DMS79 (cell line): ENCODE data around the gene TNP1.

ENCODE experiments used
- DNase-seq: peaks from one replicate; lab custom pipeline; 2025; lab: John Stamatoyannopoulos, UW

Gene TNP1, protein sequence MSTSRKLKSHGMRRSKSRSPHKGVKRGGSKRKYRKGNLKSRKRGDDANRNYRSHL

GRCh38 chr2:216859944-216860343 lies at the start of gene TNP1:
Gene TNP1, minus strand, starts transcription at chr2:216860064. Its CDS starts 30 bp downstream, at chr2:216860034.
- DNase-seq: no peak

GRCh38 chr2:216908300-216908699 lies 48.4 kb upstream of the TNP1 start:
- no peak for DNase-seq

DNA sequence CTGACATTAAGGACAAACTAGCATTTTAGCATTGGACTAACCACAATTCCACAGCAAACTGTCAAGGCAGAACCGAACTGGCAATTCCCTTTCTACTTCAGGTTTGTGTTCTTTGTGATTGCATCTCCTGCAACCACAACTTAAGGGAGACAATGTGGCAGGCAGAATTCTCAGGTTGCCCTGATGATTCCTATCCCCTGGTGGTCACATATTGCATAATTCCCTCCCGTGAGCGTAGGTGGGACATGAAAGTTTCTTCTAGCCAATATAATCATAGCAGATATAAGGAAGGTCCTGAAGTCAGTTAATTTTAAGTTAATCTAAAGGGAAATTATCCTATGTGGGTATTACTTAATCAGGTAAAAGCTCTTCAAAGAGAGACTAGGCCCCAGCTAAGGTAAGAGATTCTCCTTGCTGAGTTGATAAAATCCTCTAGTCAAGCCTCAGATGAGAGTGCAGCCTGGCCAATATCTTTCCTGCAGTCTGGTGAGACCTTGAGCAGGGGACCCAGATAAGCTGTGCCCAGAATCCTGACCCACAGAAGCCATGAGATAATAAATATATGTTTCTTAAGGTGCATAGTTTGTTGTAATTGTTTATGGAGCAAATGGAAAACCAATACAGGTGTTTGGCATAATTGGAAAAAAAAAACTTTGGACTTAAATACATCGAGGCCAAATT lies 45.9 kb upstream of the TNP1 start:
- DNase-seq: no peak

DNA sequence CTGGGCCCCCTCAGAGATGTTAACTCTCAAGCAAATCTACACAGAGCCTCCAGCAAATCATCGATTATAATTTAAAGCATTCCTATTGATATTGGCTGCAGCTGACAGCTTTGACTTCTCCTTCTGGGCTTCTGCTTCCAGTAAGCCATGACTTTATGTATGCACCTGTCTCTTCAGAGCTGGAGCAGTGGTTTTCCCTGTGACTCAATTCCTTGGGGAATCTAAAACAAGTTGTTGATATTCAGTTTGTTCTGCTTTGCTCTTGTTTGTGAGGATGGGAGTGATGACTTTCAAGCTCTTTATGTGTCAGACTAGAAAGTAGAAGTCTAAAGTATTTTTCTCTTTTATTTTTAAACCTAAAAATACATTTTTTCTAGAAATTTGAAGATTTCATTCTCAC lies 45.1 kb upstream of the TNP1 start:
- DNase-seq: no peak

- DNase-seq: no peak
Measured at GRCh38 chr2:216904554-216904953, 44.7 kb upstream of the TNP1 start.

GRCh38 chr2:216903470-216903869 lies 43.6 kb upstream of the TNP1 start:
- DNase-seq: no peak

DNA sequence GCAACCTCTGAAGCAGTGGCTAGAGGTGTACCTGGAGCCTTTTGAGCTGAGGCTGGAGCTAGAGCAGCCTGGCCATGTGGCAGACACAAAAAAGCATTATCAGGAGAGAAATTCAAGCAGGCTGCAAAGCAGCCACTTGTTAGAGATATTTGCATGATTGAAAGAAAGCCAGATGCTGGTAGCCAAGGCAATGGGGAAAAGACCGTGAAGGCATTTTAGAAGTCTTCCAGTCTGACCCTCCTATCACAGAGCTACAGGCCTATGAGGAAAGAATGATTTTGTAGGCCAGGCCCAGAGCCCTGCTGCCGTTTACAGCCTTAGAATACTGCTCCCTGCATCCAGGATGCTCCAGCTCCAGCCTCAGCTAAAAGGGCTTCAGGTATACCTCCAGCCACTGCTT lies 41.4 kb upstream of the TNP1 start:
- no peak for DNase-seq

DNA sequence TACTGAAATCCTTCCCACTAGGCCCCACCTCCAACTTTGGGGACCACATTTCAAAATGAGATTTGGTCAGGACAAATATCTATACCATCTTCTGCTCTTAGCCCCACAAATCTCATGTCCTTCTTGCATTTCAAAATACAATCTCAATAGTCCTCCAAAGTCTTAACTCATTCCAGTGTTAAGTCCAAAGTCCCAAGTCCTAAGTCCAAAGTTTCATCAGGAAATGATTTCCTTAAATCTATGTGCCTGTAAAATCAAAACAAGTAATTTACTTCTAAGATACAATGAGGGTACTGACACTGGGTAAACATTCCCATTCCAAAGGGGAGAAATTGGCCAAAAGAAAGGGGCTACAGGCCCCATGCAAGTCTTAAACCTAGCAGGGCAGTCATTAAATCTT lies 40.5 kb upstream of the TNP1 start:
- DNase-seq: no peak

DNA sequence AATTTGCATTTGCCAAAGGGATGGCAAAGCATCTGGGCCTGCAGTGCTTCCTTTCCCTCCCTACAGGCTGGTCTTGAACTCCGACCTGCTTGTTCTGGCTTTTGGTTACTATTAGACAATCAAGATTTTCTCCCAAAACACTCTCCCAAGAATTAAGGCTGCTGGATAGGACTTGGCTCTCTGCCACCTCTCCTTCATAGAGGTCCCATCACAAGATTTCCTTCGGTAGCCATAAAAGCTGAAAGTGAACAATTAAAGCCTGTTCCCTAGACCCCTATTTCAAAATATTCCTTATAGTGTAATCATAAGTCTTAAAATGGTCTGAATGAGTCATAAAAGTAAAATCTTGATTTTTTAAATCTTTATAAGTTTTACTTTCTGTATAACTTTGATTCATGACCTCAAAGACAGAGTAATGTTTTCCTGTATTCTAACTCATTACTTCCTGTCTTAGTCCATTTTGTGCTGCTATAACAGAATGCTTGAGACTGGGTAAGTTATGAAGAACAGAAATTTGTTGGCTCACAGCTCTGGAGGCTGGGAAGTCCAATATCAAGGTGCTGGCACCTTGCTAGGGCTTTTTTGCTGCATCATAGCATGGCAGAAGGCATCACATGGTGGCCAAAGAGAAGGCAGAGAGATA lies 37.8 kb upstream of the TNP1 start:
- no peak for DNase-seq

- no peak for DNase-seq
Measured at GRCh38 chr2:216890138-216890537, 30.3 kb upstream of the TNP1 start.

GRCh38 chr2:216888887-216889622 lies 29.2 kb upstream of the TNP1 start:
- no peak for DNase-seq

DNA sequence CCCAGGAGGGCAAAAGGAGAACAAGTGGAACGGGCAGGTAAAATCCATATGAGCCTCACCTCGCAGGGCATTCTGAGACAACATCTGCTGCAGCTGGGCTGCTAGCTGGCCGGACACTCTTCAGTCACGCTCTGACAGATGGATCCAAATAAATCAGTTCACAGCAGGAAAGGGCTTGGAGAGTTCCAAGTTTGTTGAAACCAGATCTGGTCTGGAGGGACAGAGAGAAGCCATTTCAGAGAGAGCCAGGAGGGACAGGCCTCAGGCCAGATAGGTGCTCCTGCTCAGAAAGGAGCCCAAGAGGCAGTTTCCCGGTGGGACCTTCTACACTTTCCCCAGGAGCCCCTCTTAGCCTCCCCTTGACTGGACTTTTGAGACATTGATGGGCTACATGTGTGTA lies 28.2 kb upstream of the TNP1 start:
- DNase-seq: no peak

DNA sequence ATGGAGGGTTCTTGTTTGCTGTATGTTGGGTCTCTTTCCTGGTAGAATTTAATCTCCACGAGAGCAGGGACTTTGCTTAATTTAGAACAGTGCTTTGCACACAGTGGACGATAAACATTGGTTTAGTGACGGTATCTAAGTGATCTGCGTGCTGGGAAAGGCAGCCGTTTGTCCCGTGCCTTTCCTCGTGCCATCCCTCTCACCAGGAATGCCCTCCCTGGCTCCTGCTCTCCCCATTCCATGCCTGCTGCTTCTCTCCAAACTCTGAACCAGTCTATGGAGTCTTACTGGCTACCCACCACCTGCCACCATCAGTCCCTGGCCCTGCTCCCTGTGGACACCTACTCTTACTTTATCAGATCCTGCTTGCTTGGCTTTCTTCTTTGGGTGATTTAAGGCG lies 27.3 kb upstream of the TNP1 start:
- DNase-seq: no peak

- DNase-seq: no peak
Measured at GRCh38 chr2:216885117-216885553, 25.3 kb upstream of the TNP1 start.

DNA sequence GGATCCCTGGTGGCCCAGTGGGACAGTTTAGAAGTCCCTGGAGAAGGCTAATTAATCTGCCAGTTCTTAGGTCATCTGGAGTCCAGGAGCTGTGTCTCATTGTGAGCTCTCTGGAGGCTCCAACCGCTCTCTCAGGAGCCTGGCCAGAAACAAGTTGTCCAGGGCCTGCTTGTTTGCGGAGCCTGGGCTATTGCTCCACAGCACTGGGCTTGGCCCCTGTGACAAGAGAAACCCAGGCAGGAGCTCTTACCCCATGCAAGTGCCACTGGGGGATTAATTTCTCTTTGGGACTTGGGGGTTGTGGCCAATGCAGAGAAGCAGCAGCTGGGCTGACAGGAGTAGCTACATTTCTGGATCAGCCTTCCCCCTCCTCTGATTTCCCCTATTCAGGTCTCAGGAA lies 24.5 kb upstream of the TNP1 start:
- no peak for DNase-seq

GRCh38 chr2:216882876-216883275 lies 23.0 kb upstream of the TNP1 start:
- DNase-seq: no peak

DNA sequence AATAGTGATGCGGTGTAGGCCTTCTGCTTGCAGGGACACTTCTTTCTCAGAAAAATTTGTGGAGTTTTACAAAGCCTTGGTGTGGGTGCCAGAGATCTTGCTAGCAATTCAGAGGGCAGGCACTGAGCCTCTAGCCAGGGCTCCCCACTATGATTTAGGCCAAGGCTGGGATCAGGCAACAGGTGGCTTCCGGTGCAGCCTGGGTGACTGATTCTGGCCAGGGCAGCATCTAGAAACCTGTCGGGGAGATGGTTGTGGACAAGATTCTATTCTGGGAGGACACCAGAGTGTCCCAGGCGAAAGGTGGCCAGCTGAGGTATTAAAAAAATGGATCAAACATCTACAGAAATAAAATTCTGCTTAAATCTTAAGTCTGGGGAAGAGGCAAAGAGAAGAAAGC lies 21.5 kb upstream of the TNP1 start:
- no peak for DNase-seq

DNA sequence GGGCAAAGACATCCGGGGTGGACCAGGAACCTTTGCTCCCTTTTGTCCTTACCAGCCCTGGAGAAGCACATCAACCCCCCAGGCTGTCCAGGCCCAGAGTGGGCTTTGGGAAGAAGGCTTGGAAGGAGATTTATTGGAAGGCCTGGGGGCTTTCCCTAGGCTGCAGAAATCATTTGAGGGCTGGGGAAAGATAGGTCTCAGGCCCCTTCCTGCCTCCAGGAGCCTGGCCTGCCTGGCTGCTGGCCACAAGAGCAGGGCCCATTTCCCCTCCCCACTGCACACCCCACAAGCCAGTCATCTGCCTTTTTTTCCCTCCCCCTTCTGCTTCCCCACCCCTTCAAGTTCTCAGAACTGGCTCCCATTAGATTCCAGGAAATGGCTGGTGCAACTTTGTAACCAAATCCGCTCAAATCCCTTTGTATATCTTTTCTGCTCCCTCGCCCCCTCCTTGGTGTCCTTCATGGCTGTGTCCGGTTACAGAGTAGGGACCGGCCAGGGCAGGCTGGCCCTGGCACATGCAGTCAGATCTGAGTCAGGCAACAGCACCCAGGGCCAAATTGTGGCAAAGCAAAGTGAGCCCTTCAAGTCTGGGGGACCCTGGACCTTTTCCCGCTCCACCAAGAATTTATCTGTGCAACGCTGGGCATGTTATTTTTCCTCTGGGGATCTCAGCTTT lies 20.8 kb upstream of the TNP1 start:
- DNase-seq: no peak

GRCh38 chr2:216879727-216880508 lies 20.1 kb upstream of the TNP1 start:
- no peak for DNase-seq

GRCh38 chr2:216878072-216878471 lies 18.2 kb upstream of the TNP1 start:
- DNase-seq: no peak

DNA sequence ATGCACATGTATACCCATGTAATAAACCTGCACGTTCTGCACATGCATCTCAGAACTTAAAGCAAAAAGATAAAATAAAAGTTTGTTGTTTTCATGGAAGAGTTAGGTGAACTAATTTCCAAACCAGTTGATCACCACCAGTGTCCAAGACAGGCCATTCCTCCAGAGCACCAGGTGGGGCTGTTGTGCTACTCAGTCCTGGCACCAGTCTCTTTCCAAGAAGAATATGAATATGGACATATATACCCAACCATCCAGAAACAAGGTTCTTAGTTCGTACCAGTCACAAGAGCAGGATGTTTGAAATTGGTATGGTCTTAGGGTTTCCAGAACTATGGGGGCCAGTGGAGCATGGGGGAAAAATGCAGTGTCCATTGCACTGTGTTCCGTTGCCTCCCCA lies 17.2 kb upstream of the TNP1 start:
- DNase-seq: no peak

GRCh38 chr2:216875862-216876261 lies 16.0 kb upstream of the TNP1 start:
- DNase-seq: no peak
